ENCODE data around the gene F9. TPM values are rescaled to one million over a fixed set of nuclear protein-coding genes. Genes with fewer than 3 reads are reported as not detected.

Gene F9
- not detected in 2 replicates for total RNA-seq

DNA sequence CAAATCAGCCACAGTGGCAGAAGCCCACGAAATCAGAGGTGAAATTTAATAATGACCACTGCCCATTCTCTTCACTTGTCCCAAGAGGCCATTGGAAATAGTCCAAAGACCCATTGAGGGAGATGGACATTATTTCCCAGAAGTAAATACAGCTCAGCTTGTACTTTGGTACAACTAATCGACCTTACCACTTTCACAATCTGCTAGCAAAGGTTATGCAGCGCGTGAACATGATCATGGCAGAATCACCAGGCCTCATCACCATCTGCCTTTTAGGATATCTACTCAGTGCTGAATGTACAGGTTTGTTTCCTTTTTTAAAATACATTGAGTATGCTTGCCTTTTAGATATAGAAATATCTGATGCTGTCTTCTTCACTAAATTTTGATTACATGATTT is at the start of gene F9:
TSS of gene F9 (plus strand) at position 190 of the 400 bp plus-strand sequence. CDS start at position 216, 26 bp downstream.

Other genes with a start within 250 kb of the F9 start
- gene MCF2, start 177.4 kb downstream of the F9 start, total RNA-seq = 0.05 and 0.42 TPM in 2 replicates

Data from airway epithelial cell (primary cell).